GM18868 (cell line): Measurements from ENCODE around the gene ZNF831.

ENCODE experiments used
- ATAC-seq: cut with Tn5 transposase; IDR thresholded peaks from one replicate; pipeline ENCODE4 v1.9.1; 2021; ENCODE audit warnings: mild to moderate bottlenecking, moderate library complexity; ENCODE audit not compliant: unreplicated experiment

ZNF831 gene

GRCh38 chr20:59139998-59140397, 23.6 kb upstream of the ZNF831 start:
- ATAC-seq: no peak

GRCh38 chr20:59141818-59142581, 21.6 kb upstream of the ZNF831 start:
- no peak for ATAC-seq

GRCh38 chr20:59143326-59143725, 20.3 kb upstream of the ZNF831 start:
- ATAC-seq: no peak

GRCh38 chr20:59144179-59144830, 19.3 kb upstream of the ZNF831 start:
- no peak for ATAC-seq

GRCh38 chr20:59144831-59145196, 18.8 kb upstream of the ZNF831 start:
- ATAC-seq: no peak

GRCh38 chr20:59145247-59145923, 18.2 kb upstream of the ZNF831 start:
- no peak for ATAC-seq

- no peak for ATAC-seq
Observed at GRCh38 chr20:59145924-59146779, 17.5 kb upstream of the ZNF831 start.

GRCh38 chr20:59146780-59147565, 16.6 kb upstream of the ZNF831 start:
- no peak for ATAC-seq

GRCh38 chr20:59147586-59147985, 16.0 kb upstream of the ZNF831 start:
- ATAC-seq: no peak

- ATAC-seq: no peak
Observed at GRCh38 chr20:59148701-59149493, 14.7 kb upstream of the ZNF831 start.

- no peak for ATAC-seq
Observed at GRCh38 chr20:59149678-59150504, 13.7 kb upstream of the ZNF831 start.

GRCh38 chr20:59150821-59151251, 12.8 kb upstream of the ZNF831 start:
- ATAC-seq: no peak

- ATAC-seq: no peak
Observed at GRCh38 chr20:59151391-59151790, 12.2 kb upstream of the ZNF831 start.

GRCh38 chr20:59151820-59152219, 11.8 kb upstream of the ZNF831 start:
- no peak for ATAC-seq

GRCh38 chr20:59152559-59153354, 10.9 kb upstream of the ZNF831 start:
- no peak for ATAC-seq

GRCh38 chr20:59153355-59153681, 10.3 kb upstream of the ZNF831 start:
- ATAC-seq: no peak

- no peak for ATAC-seq
Observed at GRCh38 chr20:59153832-59154231, 9.8 kb upstream of the ZNF831 start.
